ENCODE data around the gene CCDC182. TPM values are rescaled to one million over a fixed set of nuclear protein-coding genes. Genes with fewer than 3 reads are reported as not detected.

CCDC182 gene
- total and polyA plus RNA-seq, 9 of the 15 experiments (the other 6 are each of a cell fraction or from before 2014, with no cell fraction given) = not detected

GRCh38 chr17:57733085-57733484 lies 12.0 kb downstream of the CCDC182 start:
- H3K9ac ChIP-seq (ENCODE audit: insufficient read depth in 1 of 2, low read depth in 2 of 2, low read length in 2 of 2) = no peak overlapping the region
- 0% methylated on average over 2 of the region's 2 CpGs for WGBS (ENCODE audit: insufficient coverage, low coverage, missing lambda C conversion rate)
- no peak for DNase-seq (ENCODE audit: extremely low read depth in 1 of 4, low spot score in 3 of 4)
- no peak overlapping the region for H3K27ac ChIP-seq (ENCODE audit: extremely low read depth, low read depth, low read length)
- no peak for ATAC-seq
- peaks cover 20 to 35% of the 10 kb centered on the region in 2 experiments for H3K27me3 ChIP-seq (ENCODE audit: control insufficient read depth in 2 of 2, insufficient read depth in 2 of 2, low read length in 2 of 2)
- H3K36me3 ChIP-seq (ENCODE audit: control insufficient read depth, insufficient read depth, low read length) = no peaks in the 10 kb centered on the region
- no peaks in the 10 kb centered on the region for H4K20me1 ChIP-seq (replicated peaks; ENCODE audit: control insufficient read depth, insufficient read depth, low read length)
- no peak for FAIRE-seq
- CTCF ChIA-PET (ENCODE audit: low intra/inter-chr PET ratio) = interaction anchor here (0.6 kb wide), 1 partner anchor 521 kb away, joined by 5 read pairs; no protein-coding TSS in a partner anchor
- in situ Hi-C loops (cut with MboI) = no loop called here
- H3K4me3 ChIP-seq = no peak overlapping the region
- H3K4me2 ChIP-seq (ENCODE audit: insufficient read depth, low read length) = no peak overlapping the region
- H2AFZ ChIP-seq (ENCODE audit: low read depth, low read length) = no peak overlapping the region
- POLR2A ChIA-PET = no interaction called here
- H3K9me3 ChIP-seq (replicated peaks; ENCODE audit: control insufficient read depth, insufficient read depth, low read depth, low read length) = no peaks in the 10 kb centered on the region
- intact Hi-C loops (cut with micrococcal nuclease) = no loop called here
- no peaks in the 10 kb centered on the region for H3K4me1 ChIP-seq (replicated peaks in 1 of 2; ENCODE audit: control insufficient read depth in 2 of 2, insufficient read depth in 2 of 2, low read length in 2 of 2)
- no TSS peak for BruUV-seq (replicated peaks)
- no peaks in the 10 kb centered on the region for H3K79me2 ChIP-seq (ENCODE audit: control insufficient read depth, insufficient read depth, low read length)
- no peaks in the 10 kb centered on the region for H3K9me1 ChIP-seq (ENCODE audit: control insufficient read depth, insufficient read depth, low read length)
- TF ChIP-seq CSDE1 (IDR thresholded peaks at IDR 0.05) = no peak
- TF ChIP-seq, protein P1, sequence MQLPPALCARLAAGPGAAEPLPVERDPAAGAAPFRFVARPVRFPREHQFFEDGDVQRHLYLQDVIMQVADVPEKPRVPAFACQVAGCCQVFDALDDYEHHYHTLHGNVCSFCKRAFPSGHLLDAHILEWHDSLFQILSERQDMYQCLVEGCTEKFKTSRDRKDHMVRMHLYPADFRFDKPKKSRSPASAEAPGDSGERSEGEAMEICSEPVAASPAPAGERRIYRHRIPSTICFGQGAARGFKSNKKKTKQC (CRISPR knock-in tag; IDR thresholded peaks at IDR 0.05) = no peak
- no peak for TF ChIP-seq ZNF184 (CRISPR knock-in tag; IDR thresholded peaks at IDR 0.05)
- no peak for TF ChIP-seq MEF2D (tag; conservative IDR thresholded peaks at IDR 0.05; ENCODE audit: low read depth)
- peak; percentile 60; the same call in 1 of the 2 replicates for TF ChIP-seq MAFF (IDR thresholded peaks at IDR 0.05; ENCODE audit: low read length)
- no peak for TF ChIP-seq RNF2 (IDR thresholded peaks at IDR 0.05)
- TF ChIP-seq COPS2 (conservative IDR thresholded peaks at IDR 0.05) = no peak
- peak; percentile 87 for TF ChIP-seq ZNF316 (IDR thresholded peaks at IDR 0.05)
- TF ChIP-seq MAZ (CRISPR knock-in tag; conservative IDR thresholded peaks at IDR 0.05 in 1 of 2, IDR thresholded peaks at IDR 0.05 in 1 of 2) = no peak
- TF ChIP-seq CC2D1A (IDR thresholded peaks at IDR 0.05) = no peak
- no peak for TF ChIP-seq HMG20B (CRISPR knock-in tag; IDR thresholded peaks at IDR 0.05)
- TF ChIP-seq MAFG (tag; conservative IDR thresholded peaks at IDR 0.05) = peak; percentile 72
- no peak for TF ChIP-seq ZNF12 (CRISPR knock-in tag; IDR thresholded peaks at IDR 0.05)
- no peak for TF ChIP-seq TCF7L2 (IDR thresholded peaks at IDR 0.05; ENCODE audit: low read depth, low read length)
- no peak for TF ChIP-seq PHF20 (IDR thresholded peaks at IDR 0.05; ENCODE audit: partially characterized antibody)
- TF ChIP-seq NR2C2 (CRISPR knock-in tag; IDR thresholded peaks at IDR 0.05) = no peak
- TF ChIP-seq NR2C2 (tag; IDR thresholded peaks at IDR 0.05) = no peak
